SK-N-MC (cell line): Measurements from ENCODE around the gene WDR47.

Source experiments
- EZH2 ChIP-seq: fragments of 200-600 bp; sonication (generic); IDR thresholded peaks from one replicate; pipeline ENCODE4 v1.6.1; 2017; ENCODE audit warnings: antibody characterized with exemption
- POLR2AphosphoS5 ChIP-seq: IDR thresholded peaks from 2 replicates; pipeline ENCODE4 v1.6.1; 2012; ENCODE audit warnings: mild to moderate bottlenecking, low read depth, low read length, borderline replicate concordance

DNA sequence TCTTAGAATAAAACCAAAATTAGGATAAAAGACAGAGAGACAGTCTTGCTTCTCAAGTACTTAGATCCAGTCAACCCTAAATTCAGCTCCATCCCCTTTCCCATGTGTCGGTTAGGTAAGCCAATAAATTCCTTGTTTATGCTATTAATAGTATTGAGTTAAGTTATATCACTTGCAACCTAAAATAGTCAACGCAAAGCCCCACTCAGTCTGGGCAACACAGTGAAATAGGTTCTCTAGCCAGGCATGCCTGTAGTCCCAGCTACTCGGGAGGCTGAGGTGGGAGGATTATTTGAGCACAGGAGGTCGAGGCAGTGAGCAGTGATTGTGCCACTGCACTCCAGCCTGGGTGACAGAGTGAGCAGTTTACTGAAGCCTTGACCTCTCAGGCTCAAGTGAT is 19.3 kb upstream of the WDR47 start:
- TF ChIP-seq POLR2AphosphoS5 (no peak), EZH2 (no peak)
